Measurements from ENCODE around the gene SAMSN1. TPM values are rescaled to one million over a fixed set of nuclear protein-coding genes. Genes with fewer than 3 reads are reported as not detected.

Gene SAMSN1
- polyA plus RNA-seq, 1 of the 3 experiments (the other 2 are of a cell fraction), result not detected

GRCh38 chr21:14526836-14527695 lies 19.0 kb downstream of the SAMSN1 start:
- CTCF ChIA-PET, result interaction anchor here (1.3 kb wide), 1 partner anchor 9 kb away, joined by 3 read pairs; no protein-coding TSS in a partner anchor

More at GRCh38 chr21:14526836-14527695, 19.0 kb downstream of the SAMSN1 start:
- no peaks in the 10 kb centered on the region; the same call in 1 of the 2 replicates for H3K27me3 ChIP-seq (ENCODE audit: insufficient read depth)
- no peaks in the 10 kb centered on the region for H3K36me3 ChIP-seq (replicated peaks in 1 of 2; ENCODE audit: control insufficient read depth in 1 of 2, insufficient read depth in 2 of 2, low read length in 1 of 2)
- no peaks in the 10 kb centered on the region for H3K9me3 ChIP-seq
- no peaks in the 10 kb centered on the region for H3K4me1 ChIP-seq (ENCODE audit: control insufficient read depth in 1 of 2, insufficient read depth in 2 of 2, low read depth in 1 of 2, low read length in 1 of 2)
- 2% methylated on average over 10 of the region's 10 CpGs for WGBS (ENCODE audit: low lambda C conversion rate)
- TF ChIP-seq TEAD4 (IDR thresholded peaks at IDR 0.05; ENCODE audit: borderline replicate concordance, insufficient read depth) (no peak), NFIC (IDR thresholded peaks at IDR 0.05; ENCODE audit: borderline replicate concordance) (no peak), EZH2phosphoT487 (IDR thresholded peaks at IDR 0.05; ENCODE audit: borderline replicate concordance, low read depth) (no peak), CHD2 (IDR thresholded peaks at IDR 0.05; ENCODE audit: low read length, partially characterized antibody) (no peak), TAF1 (IDR thresholded peaks at IDR 0.05; ENCODE audit: borderline replicate concordance, low read depth, low read length) (no peak), YY1 (IDR thresholded peaks at IDR 0.05; ENCODE audit: low read depth) (no peak), MEF2A (IDR thresholded peaks at IDR 0.05; ENCODE audit: borderline replicate concordance, low read depth) (no peak), ZBTB33 (IDR thresholded peaks at IDR 0.05; ENCODE audit: borderline replicate concordance, low read depth) (no peak), EP300 (IDR thresholded peaks at IDR 0.05; ENCODE audit: borderline replicate concordance in 1 of 2, low read depth in 1 of 2, low read length in 1 of 2) (no peak), SIN3A (IDR thresholded peaks at IDR 0.05; ENCODE audit: borderline replicate concordance, low read depth, low read length) (no peak), JUND (IDR thresholded peaks at IDR 0.05) (no peak), CTCF (IDR thresholded peaks at IDR 0.05) (no peak), IRF3 (IDR thresholded peaks at IDR 0.05; ENCODE audit: low read depth, low read length) (no peak), USF1 (IDR thresholded peaks at IDR 0.05; ENCODE audit: borderline replicate concordance, low read depth) (no peak), RXRA (IDR thresholded peaks at IDR 0.05; ENCODE audit: borderline replicate concordance, low read depth) (no peak), POLR2AphosphoS5 (IDR thresholded peaks at IDR 0.05; ENCODE audit: low read depth, low read length) (no peak), FOXJ3 (CRISPR knock-in tag; IDR thresholded peaks at IDR 0.05) (no peak), RFX5 (IDR thresholded peaks at IDR 0.05; ENCODE audit: low read length) (no peak), GABPA (IDR thresholded peaks at IDR 0.05; ENCODE audit: low read depth) (no peak), MAX (IDR thresholded peaks at IDR 0.05; ENCODE audit: low read depth) (no peak)
- H3K9ac ChIP-seq, result no peak overlapping the region
- DNase-seq, result no peak
- no peak overlapping the region for H3K27ac ChIP-seq (ENCODE audit: low read depth in 2 of 2, low read length in 1 of 2)
- H3K4me2 ChIP-seq, result no peak overlapping the region
- H2AFZ ChIP-seq (ENCODE audit: low read depth), result no peak overlapping the region
- no peaks in the 10 kb centered on the region for H3K79me2 ChIP-seq (ENCODE audit: insufficient read depth)
- H3K4me3 ChIP-seq (ENCODE audit: low read depth in 2 of 2, low read length in 1 of 2), result no peak overlapping the region
- H3F3A ChIP-seq (replicated peaks; ENCODE audit: insufficient read depth), result no peaks in the 10 kb centered on the region
- H3K9me2 ChIP-seq, result no peaks in the 10 kb centered on the region
- POLR2A ChIA-PET, result no interaction called here
- H4K20me1 ChIP-seq (ENCODE audit: insufficient read depth), result no peaks in the 10 kb centered on the region

Data from SK-N-SH (cell line).